Esophagus muscularis mucosa (tissue), 4 donors: ENCODE results near the gene FPR1.
A peak's percentile ranks its signal among the peaks of the same experiment; 100 is the strongest.

Experiments used
- CTCF ChIP-seq, 3 experiments: fragments of 200-600 bp in 2 of 3; fragments of 450-650 bp in 1 of 3; sonication (generic) in 2 of 3; IDR thresholded peaks; one replicate each; pipeline ENCODE4 v1.5.1; 2017 to 2019; ENCODE audit warnings: antibody characterized with exemption in 3 of 3, mild to moderate bottlenecking in 2 of 3, moderate library complexity in 1 of 3
- EP300 ChIP-seq: sonication (generic); formaldehyde crosslinking; IDR thresholded peaks from one replicate; pipeline ENCODE4 v1.6.1; 2017; ENCODE audit warnings: antibody characterized with exemption
- POLR2A ChIP-seq: fragments of 450-650 bp; IDR thresholded peaks from one replicate; pipeline ENCODE4 v1.6.1; 2017; ENCODE audit warnings: antibody characterized with exemption, moderate library complexity, mild to moderate bottlenecking, low read depth
- POLR2AphosphoS5 ChIP-seq, 2 donors: sonication (generic); formaldehyde crosslinking; IDR thresholded peaks; one replicate each; pipeline ENCODE4 v1.6.1; 2017; ENCODE audit warnings: antibody characterized with exemption in 2 of 2

- TF ChIP-seq POLR2A (no peak), CTCF (IDR thresholded peaks at IDR 0.05) (no peak), EP300 (no peak), POLR2AphosphoS5 (IDR thresholded peaks at IDR 0.05) (peak; percentile 38 to 54)
These were observed 25.6 kb downstream of the FPR1 start for GRCh38 chr19:51726049-51726448.
